HepG2 (cell line): ENCODE data around the gene NUP85. TPM values are rescaled to one million over a fixed set of nuclear protein-coding genes. Genes with fewer than 3 reads are reported as not detected.
A peak's percentile ranks its signal among the peaks of the same experiment; 100 is the strongest.

Experiments used
- ATAC-seq: fragments of 200-7000 bp; cut with Tn5 transposase; 3 replicates; pipeline ENCODE4 v1.9.1; 2020; ENCODE audit warnings: mild to moderate bottlenecking, moderate library complexity
- BruUV-seq: library from RNA; stranded (reverse); fragments of 400-500 nt; replicated peaks from 2 replicates; lab custom pipeline; 2021; lab: Mats Ljungman, UMichigan
- CTCF ChIA-PET: fragments of 300-600 bp; formaldehyde crosslinking; extraction: SDS; loops from one replicate; lab custom pipeline; 2021; ENCODE audit warnings: low total read pairs, inconsistent platforms, low intra/inter-chr PET ratio; lab: Yijun Ruan, JAX
- POLR2A ChIA-PET: fragments of 350-600 bp; sonication (Branson Sonifier 250); formaldehyde crosslinking; loops from one replicate; lab custom pipeline; 2020; ENCODE audit warnings: antibody characterized with exemption, inconsistent platforms; lab: Yijun Ruan, JAX
- DNase-seq: peaks from one replicate; pipeline ENCODE4 v3.0.0-alpha.2; 2015; ENCODE audit warnings: low spot score
- FAIRE-seq: peaks from 3 replicates; lab custom pipeline; 2011; peaks lifted over from hg19 to GRCh38; lab: Jason Lieb, UNC
- H2AFZ ChIP-seq: one replicate; pipeline ENCODE4 v1.6.1; 2011; ENCODE audit warnings: low read length, inconsistent platforms
- H3K27ac ChIP-seq: fragments of 300-600 bp; 3 replicates; pipeline ENCODE4 v1.8.0; 2011; ENCODE audit warnings: mixed run types, mild to moderate bottlenecking, mixed read lengths, low read length, inconsistent platforms; ENCODE audit not compliant: insufficient read depth; ENCODE audit errors: extremely low read length
- H3K27me3 ChIP-seq, 2 experiments: fragments of 200-600 bp in 1 of 2; 2 replicates in 1 of 2; 3 replicates in 1 of 2; pipeline versions ENCODE4 v1.6.0 to v1.8.0; 2011; ENCODE audit warnings: low read length in 2 of 2, mild to moderate bottlenecking in 2 of 2, moderate library complexity in 2 of 2, inconsistent platforms in 1 of 2; ENCODE audit not compliant: insufficient read depth in 2 of 2, control insufficient read depth in 1 of 2
- H3K36me3 ChIP-seq, 2 experiments: fragments of 200-600 bp in 1 of 2; replicated peaks in 1 of 2; 2 replicates in 1 of 2; 3 replicates in 1 of 2; pipeline versions ENCODE4 v1.5.1 to v1.8.0; 2011; ENCODE audit warnings: low read length in 2 of 2, inconsistent platforms in 1 of 2; ENCODE audit not compliant: insufficient read depth in 2 of 2, control insufficient read depth in 1 of 2
- H3K4me1 ChIP-seq: 2 replicates; pipeline ENCODE4 v1.5.1; 2012; ENCODE audit warnings: low read length, inconsistent platforms; ENCODE audit not compliant: insufficient read depth
- H3K4me2 ChIP-seq: 2 replicates; pipeline ENCODE4 v1.6.0; 2011; ENCODE audit warnings: low read depth, low read length, inconsistent platforms
- H3K4me3 ChIP-seq, 3 experiments: fragments of 200-600 bp in 1 of 3; sonication (generic), shearing (Covaris generic) in 1 of 3; replicated peaks in 1 of 3; 2 replicates each; pipeline ENCODE4 v1.5.1; 2011 to 2016; ENCODE audit warnings: low read length in 3 of 3, inconsistent platforms in 2 of 3, low read depth in 2 of 3, mild to moderate bottlenecking in 2 of 3, control low read depth in 1 of 3, mixed read lengths in 1 of 3; ENCODE audit not compliant: insufficient read depth in 1 of 3
- H3K79me2 ChIP-seq: one replicate; pipeline ENCODE4 v1.6.1; 2011; ENCODE audit warnings: low read length, inconsistent platforms; ENCODE audit not compliant: insufficient read depth
- H3K9ac ChIP-seq: 2 replicates; pipeline ENCODE4 v1.6.0; 2011; ENCODE audit warnings: mild to moderate bottlenecking, low read depth, low read length, inconsistent platforms; ENCODE audit not compliant: insufficient read depth
- H3K9me3 ChIP-seq: 2 replicates; pipeline ENCODE4 v1.5.1; 2012; ENCODE audit warnings: mild to moderate bottlenecking, low read length
- H4K20me1 ChIP-seq: 2 replicates; pipeline ENCODE4 v1.6.0; 2011; ENCODE audit warnings: inconsistent platforms, mild to moderate bottlenecking, low read length, moderate library complexity; ENCODE audit not compliant: insufficient read depth
- HMGA1 ChIP-seq: sonication (generic); formaldehyde crosslinking; conservative IDR thresholded peaks from 2 replicates; pipeline ENCODE4 v1.4.0; 2020; ENCODE audit warnings: missing genetic modification reagents
- MZF1 ChIP-seq: sonication (generic); formaldehyde crosslinking; IDR thresholded peaks from 2 replicates; pipeline ENCODE4 v1.8.1; 2023; ENCODE audit warnings: mild to moderate bottlenecking, missing genetic modification reagents, borderline replicate concordance
- NFKBIZ ChIP-seq: IDR thresholded peaks from 2 replicates; pipeline ENCODE4 v1.6.1; 2018; ENCODE audit warnings: missing genetic modification reagents, missing compliant biosample characterization
- SNAPC2 ChIP-seq: sonication (generic); formaldehyde crosslinking; IDR thresholded peaks from 2 replicates; pipeline ENCODE4 v1.8.1; 2022; ENCODE audit warnings: mild to moderate bottlenecking, missing genetic modification reagents
- ZKSCAN1 ChIP-seq: fragments of 150-350 bp; IDR thresholded peaks from 2 replicates; pipeline ENCODE4 v1.6.1; 2014; ENCODE audit warnings: low read length
- ZNF383 ChIP-seq: sonication (generic); formaldehyde crosslinking; IDR thresholded peaks from 2 replicates; pipeline ENCODE4 v1.4.0; 2020; ENCODE audit warnings: missing genetic modification reagents, mild to moderate bottlenecking, borderline replicate concordance
- ZNF569 ChIP-seq: sonication (generic); formaldehyde crosslinking; IDR thresholded peaks from 2 replicates; pipeline ENCODE4 v1.5.0; 2020; ENCODE audit warnings: mild to moderate bottlenecking, missing genetic modification reagents, moderate library complexity, borderline replicate concordance
- ZNF607 ChIP-seq: sonication (generic); formaldehyde crosslinking; IDR thresholded peaks from 2 replicates; pipeline ENCODE4 v1.5.1; 2020; ENCODE audit warnings: missing genetic modification reagents, mild to moderate bottlenecking, borderline replicate concordance
- WGBS: methylation state at CpG from one replicate; pipeline ENCODE4 v1.1.6; 2017; ENCODE audit warnings: low lambda C conversion rate; 5-methylcytosine and 5-hydroxymethylcytosine counted together
- in situ Hi-C: cut with HindIII; loops from 2 replicates; pipeline ENCODE4 v1.10.0; 2017; ENCODE audit warnings: low pct_unique_long_range_greater_than_20kb; ENCODE audit not compliant: extremely low pct_ligation_motif_present
- intact Hi-C: fragments of 100-400 bp; cut with micrococcal nuclease; formaldehyde crosslinking; loops from one replicate; pipeline ENCODE4 v1.10.0; 2022; ENCODE audit not compliant: unreplicated experiment
- polyA plus RNA-seq, 8 experiments: library from polyadenylated mRNA; depleted of rRNA in 3 of 8; stranded (reverse) in 7 of 8; unstranded in 1 of 8; fragments of >200 nt; fragmentation: Illumina TruSeq in 4 of 8; extraction: Trizol in 4 of 8; gene quantifications; 2 replicates each; pipeline versions ENCODE4 v1.2.1 to v1.2.3, GENCODE V29; 2011 to 2016; ENCODE audit warnings: low read depth in 4 of 8, missing spikeins in 1 of 8, mixed read lengths in 1 of 8; ENCODE audit not compliant: insufficient read depth in 1 of 8
- total RNA-seq, 5 experiments: library from RNA; depleted of rRNA; stranded (reverse); fragments of >200 nt; fragmentation: Illumina TruSeq; extraction: Trizol; gene quantifications; 2 replicates each; pipeline ENCODE4 v1.2.3, GENCODE V29; 2016; ENCODE audit warnings: low read depth in 1 of 5

Gene NUP85
- total and polyA plus RNA-seq, 2 of the 13 experiments (the other 11 are each of a cell fraction or from before 2014, with no cell fraction given), result 89.1 to 124 TPM

- ChIA-PET POLR2A (interaction anchor here (1.6 kb wide), 1 partner anchor 22 kb away, joined by 6 read pairs; no protein-coding TSS in a partner anchor), CTCF (no interaction called here)
- Histone ChIP-seq H3K9me3 (no peaks in the 10 kb centered on the region), H3K79me2 (peaks cover 63% of the 10 kb centered on the region), H3K4me1 (peaks cover 26% of the 10 kb centered on the region), H3K27ac (no peak overlapping the region), H4K20me1 (peaks cover 11% of the 10 kb centered on the region), H2AFZ (no peak overlapping the region), H3K4me3 (no peak overlapping the region), H3K36me3 (peaks cover 28 to 71% of the 10 kb centered on the region in 2 experiments), H3K9ac (no peak overlapping the region), H3K27me3 (no peaks in the 10 kb centered on the region), H3K4me2 (no peak overlapping the region)
- no peak for DNase-seq
- peak; percentile 89 for TF ChIP-seq ZKSCAN1
- TF ChIP-seq NFKBIZ (CRISPR knock-in tag), result no peak
- in situ Hi-C loops (no loop called here), intact Hi-C loops (no loop called here)
- BruUV-seq, result no TSS peak
- no peak for ATAC-seq
- 97% methylated on average over 5 of the region's 5 CpGs for WGBS
- FAIRE-seq, result no peak
Measured at GRCh38 chr17:75176625-75177024, 28.9 kb upstream of the NUP85 start.

- Histone ChIP-seq H3K4me3 (no peak overlapping the region), H3K79me2 (peaks cover 70% of the 10 kb centered on the region), H3K9ac (no peak overlapping the region), H3K27me3 (no peaks in the 10 kb centered on the region; a peak in 1 of 5 replicates), H3K4me1 (peaks cover 31% of the 10 kb centered on the region), H4K20me1 (peaks cover 15% of the 10 kb centered on the region), H3K4me2 (no peak overlapping the region), H3K9me3 (no peaks in the 10 kb centered on the region), H2AFZ (no peak overlapping the region), H3K27ac (no peak overlapping the region), H3K36me3 (peaks cover 23 to 60% of the 10 kb centered on the region in 2 experiments)
- TF ChIP-seq SNAPC2, result no peak
- TF ChIP-seq ZNF607 (CRISPR knock-in tag), result no peak
- TF ChIP-seq HMGA1, result no peak
- no peak for TF ChIP-seq ZNF569 (CRISPR knock-in tag)
- no peak for TF ChIP-seq MZF1 (CRISPR knock-in tag)
- TF ChIP-seq ZNF383 (CRISPR knock-in tag), result no peak
- ChIA-PET POLR2A (no interaction called here), CTCF (no interaction called here)
- in situ Hi-C loops (no loop called here), intact Hi-C loops (no loop called here)
- FAIRE-seq, result no peak
- no TSS peak for BruUV-seq
- DNase-seq, result no peak
- WGBS, result 98% methylated on average over 6 of the region's 6 CpGs
- no peak for ATAC-seq
Measured at GRCh38 chr17:75178453-75178852, 27.0 kb upstream of the NUP85 start.
